ENCODE measurements around the gene HPSE. TPM values are rescaled to one million over a fixed set of nuclear protein-coding genes. Genes with fewer than 3 reads are reported as not detected.

The HPSE gene
- total and polyA plus RNA-seq, 9 of the 15 experiments (the other 6 are each of a cell fraction or from before 2014, with no cell fraction given) = 0.01 to 0.42 (median 0.14) TPM; not detected in 1

GRCh38 chr4:83371936-83372335 is 37.3 kb upstream of the HPSE start (continued):
- TF ChIP-seq ZNF609 (CRISPR knock-in tag; IDR thresholded peaks at IDR 0.05; ENCODE audit: borderline replicate concordance) (no peak), HDAC2 (IDR thresholded peaks at IDR 0.05) (no peak), ZNF124 (CRISPR knock-in tag; IDR thresholded peaks at IDR 0.05) (no peak), TCF7L2 (IDR thresholded peaks at IDR 0.05; ENCODE audit: low read depth, low read length) (no peak), CXXC5 (CRISPR knock-in tag; IDR thresholded peaks at IDR 0.05) (no peak), ELK3 (CRISPR knock-in tag; IDR thresholded peaks at IDR 0.05) (no peak), GATAD2B (IDR thresholded peaks at IDR 0.05; ENCODE audit: borderline replicate concordance) (no peak), HNRNPL (IDR thresholded peaks at IDR 0.05; ENCODE audit: low read depth, low read length) (no peak), ZNF696 (CRISPR knock-in tag; conservative IDR thresholded peaks at IDR 0.05) (no peak), SMAD3 (CRISPR knock-in tag; conservative IDR thresholded peaks at IDR 0.05) (no peak), PHF21A (IDR thresholded peaks at IDR 0.05; ENCODE audit: borderline replicate concordance, low read depth) (no peak)

Data from K562 (cell line).